GM12878 (cell line): ENCODE data around the gene RAP1GAP2. TPM values are rescaled to one million over a fixed set of nuclear protein-coding genes. Genes with fewer than 3 reads are reported as not detected.

Experiments used
- ATAC-seq: fragments of 200-7000 bp; cut with Tn5 transposase; 3 replicates; pipeline ENCODE4 v1.9.1; 2020; ENCODE audit warnings: mild to moderate bottlenecking, moderate library complexity
- BruUV-seq: library from RNA; stranded (reverse); fragments of 400-500 nt; replicated peaks from 2 replicates; lab custom pipeline; 2021; lab: Mats Ljungman, UMichigan
- CTCF ChIA-PET: fragments of 300-600 bp; sonication (Branson Sonifier 250); formaldehyde crosslinking; extraction: SDS; loops from one replicate; lab custom pipeline; 2021; ENCODE audit warnings: inconsistent platforms; lab: Yijun Ruan, JAX
- POLR2A ChIA-PET: fragments of 350-600 bp; formaldehyde crosslinking; extraction: SDS; loops from one replicate; lab custom pipeline; 2021; ENCODE audit warnings: inconsistent platforms; lab: Charles Lee
- RAD21 ChIA-PET: fragments of 300-600 bp; sonication (Branson Sonifier 250); formaldehyde crosslinking; loops from one replicate; lab custom pipeline; 2023; ENCODE audit warnings: antibody characterized with exemption; ENCODE audit not compliant: unreplicated experiment; lab: Charles Lee
- SMC1A ChIA-PET: fragments of 300-600 bp; sonication (Branson Sonifier 250); formaldehyde crosslinking; loops from one replicate; lab custom pipeline; 2023; ENCODE audit not compliant: unreplicated experiment, uncharacterized antibody; lab: Charles Lee
- DNase-seq: peaks from one replicate; pipeline ENCODE4 v3.0.0-alpha.2; 2011; ENCODE audit warnings: low read depth, low spot score
- FAIRE-seq: peaks from 3 replicates; lab custom pipeline; 2011; peaks lifted over from hg19 to GRCh38; lab: Jason Lieb, UNC
- H2AFZ ChIP-seq: 2 replicates; pipeline ENCODE4 v1.6.0; 2011; ENCODE audit warnings: low read depth, low read length, control low read depth; ENCODE audit not compliant: control insufficient read depth
- H3K27ac ChIP-seq: 2 replicates; pipeline ENCODE4 v1.5.1; 2011; ENCODE audit warnings: control low read depth; ENCODE audit not compliant: control insufficient read depth, insufficient read depth
- H3K27me3 ChIP-seq, 2 experiments: replicated peaks in 1 of 2; 2 replicates each; pipeline versions ENCODE4 v1.6.0 to v1.6.1; 2011; ENCODE audit warnings: low read length in 1 of 2; ENCODE audit not compliant: control insufficient read depth in 2 of 2, insufficient read depth in 2 of 2
- H3K36me3 ChIP-seq, 2 experiments: 2 replicates each; pipeline ENCODE4 v1.5.1; 2011; ENCODE audit warnings: low read length in 1 of 2; ENCODE audit not compliant: control insufficient read depth in 2 of 2, insufficient read depth in 2 of 2
- H3K4me1 ChIP-seq: 2 replicates; pipeline ENCODE4 v1.6.1; 2011; ENCODE audit warnings: mild to moderate bottlenecking, low read length, moderate library complexity, mixed read lengths; ENCODE audit not compliant: control insufficient read depth, insufficient read depth
- H3K4me2 ChIP-seq: 2 replicates; pipeline ENCODE4 v1.6.0; 2011; ENCODE audit warnings: control low read depth; ENCODE audit not compliant: control insufficient read depth, insufficient read depth
- H3K4me3 ChIP-seq: fragments of 200-600 bp; sonication (generic); 2 replicates; pipeline ENCODE4 v1.5.1; 2016
- H3K79me2 ChIP-seq: 2 replicates; pipeline ENCODE4 v1.6.0; 2011; ENCODE audit warnings: low read length; ENCODE audit not compliant: control insufficient read depth, insufficient read depth
- H3K9ac ChIP-seq: 2 replicates; pipeline ENCODE4 v1.8.0; 2011; ENCODE audit warnings: low read length, control low read depth, mixed read lengths; ENCODE audit not compliant: control insufficient read depth, insufficient read depth
- H3K9me3 ChIP-seq: replicated peaks from 3 replicates; pipeline ENCODE4 v1.5.1; 2011; ENCODE audit warnings: mild to moderate bottlenecking, low read length; ENCODE audit not compliant: control insufficient read depth, insufficient read depth
- H4K20me1 ChIP-seq: 2 replicates; pipeline ENCODE4 v1.6.0; 2011; ENCODE audit not compliant: control insufficient read depth, insufficient read depth
- ATF7 ChIP-seq: fragments of 450-650 bp; IDR thresholded peaks from 2 replicates; pipeline ENCODE4 v1.6.1; 2016; ENCODE audit warnings: low read depth, mild to moderate bottlenecking
- BRCA1 ChIP-seq: IDR thresholded peaks from 2 replicates; pipeline ENCODE4 v1.6.1; 2011; ENCODE audit warnings: low read depth, low read length, improper control_type of control experiment
- EZH2 ChIP-seq: IDR thresholded peaks from 2 replicates; pipeline ENCODE4 v1.6.1; 2012; ENCODE audit warnings: low read depth, mild to moderate bottlenecking, control low read depth, inconsistent platforms, low read length, borderline replicate concordance; ENCODE audit not compliant: control insufficient read depth
- NR2C2 ChIP-seq: IDR thresholded peaks from 2 replicates; pipeline ENCODE4 v1.6.1; 2011; ENCODE audit warnings: borderline replicate concordance, low read depth; ENCODE audit not compliant: control insufficient read depth, insufficient read length
- NRF1 ChIP-seq: conservative IDR thresholded peaks from 2 replicates; pipeline ENCODE4 v1.6.1; 2011; ENCODE audit warnings: mild to moderate bottlenecking, low read depth, low read length, improper control_type of control experiment
- RAD51 ChIP-seq: fragments of 450-650 bp; IDR thresholded peaks from 2 replicates; pipeline ENCODE4 v1.6.1; 2016; ENCODE audit warnings: moderate library complexity, mild to moderate bottlenecking, inconsistent platforms
- SIX5 ChIP-seq: IDR thresholded peaks from 2 replicates; pipeline ENCODE4 v1.6.1; 2011; ENCODE audit warnings: mild to moderate bottlenecking, low read depth, low read length, moderate library complexity; ENCODE audit not compliant: severe bottlenecking
- WGBS: methylation state at CpG from one replicate; pipeline ENCODE4 v1.1.6; 2016; ENCODE audit warnings: low lambda C conversion rate; ENCODE audit not compliant: insufficient replicate concordance, insufficient coverage; ENCODE audit errors: missing lambda C conversion rate; 5-methylcytosine and 5-hydroxymethylcytosine counted together
- in situ Hi-C: fragments of 300-500 bp; cut with MboI; formaldehyde crosslinking; loops from 9 replicates; pipeline ENCODE4 v1.14.3; 2018; ENCODE audit warnings: mixed read lengths
- intact Hi-C: fragments of 100-400 bp; cut with micrococcal nuclease; formaldehyde crosslinking; loops from one replicate; pipeline ENCODE4 v1.14.2; 2022; ENCODE audit not compliant: unreplicated experiment
- polyA plus RNA-seq, 11 experiments: library from polyadenylated mRNA; depleted of rRNA in 4 of 11; unstranded in 6 of 11; stranded (reverse) in 5 of 11; fragments of >200 nt; fragmentation: Nextera tagmentation in 4 of 11; fragmentation: Illumina TruSeq in 1 of 11; extraction: Ambion mirVana in 4 of 11; extraction: Trizol in 1 of 11; gene quantifications; 1 replicate in 1 of 11; 2 replicates in 10 of 11; pipeline versions ENCODE4 v1.2.1 to v1.2.3, GENCODE V29; 2011 to 2016; ENCODE audit warnings: inconsistent platforms in 2 of 11, missing spikeins in 2 of 11, low read depth in 1 of 11
- total RNA-seq, 4 experiments: library from RNA; depleted of rRNA in 3 of 4; stranded (reverse); fragments of >200 nt in 3 of 4; fragmentation: Illumina TruSeq in 1 of 4; extraction: Trizol in 1 of 4; gene quantifications; 2 replicates each; pipeline versions ENCODE4 v1.2.1 to v1.2.3, GENCODE V29; 2013 to 2021
- TF ChIP-seq, protein P1 (sequence below): IDR thresholded peaks from 2 replicates; pipeline ENCODE4 v1.6.1; 2012; ENCODE audit warnings: mild to moderate bottlenecking, low read depth, low read length
- TF ChIP-seq, protein P2 (sequence below): fragments of 450-650 bp; conservative IDR thresholded peaks from 2 replicates; pipeline ENCODE4 v1.6.1; 2017; ENCODE audit warnings: mild to moderate bottlenecking, moderate library complexity

RAP1GAP2 gene
- total and polyA plus RNA-seq, 10 of the 15 experiments (the other 5 are each of a cell fraction or from before 2014, with no cell fraction given): 0.03 to 0.95 (median 0.49) TPM; not detected in 2

DNA sequence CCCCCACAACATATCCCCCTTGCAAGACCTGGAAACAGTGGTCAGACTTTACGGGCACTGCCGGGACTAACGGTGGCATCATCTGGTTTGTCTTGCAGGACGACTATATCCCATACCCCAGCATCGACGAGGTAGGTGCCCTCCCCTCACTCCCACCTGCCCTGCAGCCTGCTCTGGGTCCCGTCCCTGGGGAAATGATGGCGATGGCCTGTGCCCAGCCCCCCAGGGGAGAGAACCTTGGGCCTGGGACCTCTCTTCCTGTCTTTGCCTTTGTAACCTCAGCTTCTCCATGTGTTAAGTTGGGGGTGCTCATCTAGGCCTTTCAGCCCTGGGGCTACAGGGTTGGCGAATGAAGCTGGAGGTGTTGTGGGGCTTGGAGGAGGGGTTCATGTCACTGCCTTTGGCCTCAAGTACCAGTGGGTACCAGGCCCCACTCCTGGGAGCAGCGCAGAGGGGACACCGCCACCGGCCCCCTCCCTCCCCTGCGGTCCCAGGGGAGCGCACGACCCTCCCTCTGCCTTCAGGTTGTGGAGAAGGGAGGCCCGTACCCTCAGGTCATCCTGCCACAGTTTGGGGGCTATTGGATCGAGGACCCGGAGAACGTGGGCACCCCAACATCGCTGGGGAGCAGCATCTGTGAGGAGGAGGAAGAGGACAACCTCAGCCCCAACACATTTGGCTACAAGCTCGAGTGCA is 167.2 kb downstream of the RAP1GAP2 start:
- RAD21 ChIA-PET: no interaction called here
- POLR2A ChIA-PET: no interaction called here
- no peaks in the 10 kb centered on the region for H4K20me1 ChIP-seq
- H3K27me3 ChIP-seq: no peaks in the 10 kb centered on the region; a peak in 1 of 4 replicates
- DNase-seq: no peak
- WGBS: 23% methylated on average over 10 of the region's 21 CpGs
- no peak overlapping the region for H2AFZ ChIP-seq
- H3K9ac ChIP-seq: no peak overlapping the region
- in situ Hi-C loops: no loop called here
- no TSS peak for BruUV-seq
- no peaks in the 10 kb centered on the region for H3K9me3 ChIP-seq
- H3K36me3 ChIP-seq: no peaks in the 10 kb centered on the region
- no peaks in the 10 kb centered on the region for H3K4me1 ChIP-seq
- H3K79me2 ChIP-seq: no peaks in the 10 kb centered on the region
- FAIRE-seq: no peak
- H3K4me2 ChIP-seq: no peak overlapping the region
- TF ChIP-seq, protein P1, sequence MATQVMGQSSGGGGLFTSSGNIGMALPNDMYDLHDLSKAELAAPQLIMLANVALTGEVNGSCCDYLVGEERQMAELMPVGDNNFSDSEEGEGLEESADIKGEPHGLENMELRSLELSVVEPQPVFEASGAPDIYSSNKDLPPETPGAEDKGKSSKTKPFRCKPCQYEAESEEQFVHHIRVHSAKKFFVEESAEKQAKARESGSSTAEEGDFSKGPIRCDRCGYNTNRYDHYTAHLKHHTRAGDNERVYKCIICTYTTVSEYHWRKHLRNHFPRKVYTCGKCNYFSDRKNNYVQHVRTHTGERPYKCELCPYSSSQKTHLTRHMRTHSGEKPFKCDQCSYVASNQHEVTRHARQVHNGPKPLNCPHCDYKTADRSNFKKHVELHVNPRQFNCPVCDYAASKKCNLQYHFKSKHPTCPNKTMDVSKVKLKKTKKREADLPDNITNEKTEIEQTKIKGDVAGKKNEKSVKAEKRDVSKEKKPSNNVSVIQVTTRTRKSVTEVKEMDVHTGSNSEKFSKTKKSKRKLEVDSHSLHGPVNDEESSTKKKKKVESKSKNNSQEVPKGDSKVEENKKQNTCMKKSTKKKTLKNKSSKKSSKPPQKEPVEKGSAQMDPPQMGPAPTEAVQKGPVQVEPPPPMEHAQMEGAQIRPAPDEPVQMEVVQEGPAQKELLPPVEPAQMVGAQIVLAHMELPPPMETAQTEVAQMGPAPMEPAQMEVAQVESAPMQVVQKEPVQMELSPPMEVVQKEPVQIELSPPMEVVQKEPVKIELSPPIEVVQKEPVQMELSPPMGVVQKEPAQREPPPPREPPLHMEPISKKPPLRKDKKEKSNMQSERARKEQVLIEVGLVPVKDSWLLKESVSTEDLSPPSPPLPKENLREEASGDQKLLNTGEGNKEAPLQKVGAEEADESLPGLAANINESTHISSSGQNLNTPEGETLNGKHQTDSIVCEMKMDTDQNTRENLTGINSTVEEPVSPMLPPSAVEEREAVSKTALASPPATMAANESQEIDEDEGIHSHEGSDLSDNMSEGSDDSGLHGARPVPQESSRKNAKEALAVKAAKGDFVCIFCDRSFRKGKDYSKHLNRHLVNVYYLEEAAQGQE: no peak
- H3K27ac ChIP-seq: no peak overlapping the region
- intact Hi-C loops: no loop called here
- H3K4me3 ChIP-seq: no peak overlapping the region
- no peak for ATAC-seq
- CTCF ChIA-PET: no interaction called here
- SMC1A ChIA-PET: no interaction called here

DNA sequence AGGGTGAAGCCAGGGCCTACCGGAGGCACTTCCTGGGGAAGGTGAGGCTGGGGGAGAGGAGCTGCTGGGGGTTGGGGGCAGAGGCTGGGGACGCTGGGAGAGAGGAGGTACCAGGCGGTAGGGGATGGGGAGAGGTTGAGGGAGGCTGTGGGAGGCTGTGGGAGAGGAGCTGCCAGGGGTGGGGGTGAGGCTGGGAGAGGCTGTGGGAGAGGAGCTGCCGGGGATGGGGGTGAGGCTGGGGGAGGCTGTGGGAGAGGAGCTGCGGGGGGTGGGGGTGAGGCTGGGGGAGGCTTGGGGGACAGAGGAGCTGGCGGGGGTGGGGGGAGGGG is 167.8 kb downstream of the RAP1GAP2 start:
- intact Hi-C loops: no loop called here
- no peak for ATAC-seq
- WGBS: no CpG with 5 or more reads among the region's 6 CpGs
- ChIA-PET POLR2A (no interaction called here), RAD21 (no interaction called here), CTCF (no interaction called here), SMC1A (no interaction called here)
- no peak overlapping the region for H2AFZ ChIP-seq
- FAIRE-seq: no peak
- H3K27ac ChIP-seq: no peak overlapping the region
- no peaks in the 10 kb centered on the region for H3K36me3 ChIP-seq
- no peaks in the 10 kb centered on the region for H3K79me2 ChIP-seq
- H3K9me3 ChIP-seq: no peaks in the 10 kb centered on the region
- H3K4me1 ChIP-seq: no peaks in the 10 kb centered on the region
- H4K20me1 ChIP-seq: no peaks in the 10 kb centered on the region
- no peak overlapping the region for H3K4me2 ChIP-seq
- no peak overlapping the region for H3K9ac ChIP-seq
- no peak for DNase-seq
- H3K27me3 ChIP-seq: no peaks in the 10 kb centered on the region; a peak in 1 of 4 replicates
- H3K4me3 ChIP-seq: no peak overlapping the region
- in situ Hi-C loops: no loop called here
- no TSS peak for BruUV-seq
- no peak for TF ChIP-seq BRCA1
- no peak for TF ChIP-seq SIX5
- no peak for TF ChIP-seq EZH2
- TF ChIP-seq, protein P2, sequence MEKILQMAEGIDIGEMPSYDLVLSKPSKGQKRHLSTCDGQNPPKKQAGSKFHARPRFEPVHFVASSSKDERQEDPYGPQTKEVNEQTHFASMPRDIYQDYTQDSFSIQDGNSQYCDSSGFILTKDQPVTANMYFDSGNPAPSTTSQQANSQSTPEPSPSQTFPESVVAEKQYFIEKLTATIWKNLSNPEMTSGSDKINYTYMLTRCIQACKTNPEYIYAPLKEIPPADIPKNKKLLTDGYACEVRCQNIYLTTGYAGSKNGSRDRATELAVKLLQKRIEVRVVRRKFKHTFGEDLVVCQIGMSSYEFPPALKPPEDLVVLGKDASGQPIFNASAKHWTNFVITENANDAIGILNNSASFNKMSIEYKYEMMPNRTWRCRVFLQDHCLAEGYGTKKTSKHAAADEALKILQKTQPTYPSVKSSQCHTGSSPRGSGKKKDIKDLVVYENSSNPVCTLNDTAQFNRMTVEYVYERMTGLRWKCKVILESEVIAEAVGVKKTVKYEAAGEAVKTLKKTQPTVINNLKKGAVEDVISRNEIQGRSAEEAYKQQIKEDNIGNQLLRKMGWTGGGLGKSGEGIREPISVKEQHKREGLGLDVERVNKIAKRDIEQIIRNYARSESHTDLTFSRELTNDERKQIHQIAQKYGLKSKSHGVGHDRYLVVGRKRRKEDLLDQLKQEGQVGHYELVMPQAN: no peak
- no peak for TF ChIP-seq RAD51
- no peak for TF ChIP-seq NRF1
- TF ChIP-seq NR2C2: no peak
- no peak for TF ChIP-seq ATF7
